Measurements from ENCODE around the gene CAV2.

Gene CAV2

DNA sequence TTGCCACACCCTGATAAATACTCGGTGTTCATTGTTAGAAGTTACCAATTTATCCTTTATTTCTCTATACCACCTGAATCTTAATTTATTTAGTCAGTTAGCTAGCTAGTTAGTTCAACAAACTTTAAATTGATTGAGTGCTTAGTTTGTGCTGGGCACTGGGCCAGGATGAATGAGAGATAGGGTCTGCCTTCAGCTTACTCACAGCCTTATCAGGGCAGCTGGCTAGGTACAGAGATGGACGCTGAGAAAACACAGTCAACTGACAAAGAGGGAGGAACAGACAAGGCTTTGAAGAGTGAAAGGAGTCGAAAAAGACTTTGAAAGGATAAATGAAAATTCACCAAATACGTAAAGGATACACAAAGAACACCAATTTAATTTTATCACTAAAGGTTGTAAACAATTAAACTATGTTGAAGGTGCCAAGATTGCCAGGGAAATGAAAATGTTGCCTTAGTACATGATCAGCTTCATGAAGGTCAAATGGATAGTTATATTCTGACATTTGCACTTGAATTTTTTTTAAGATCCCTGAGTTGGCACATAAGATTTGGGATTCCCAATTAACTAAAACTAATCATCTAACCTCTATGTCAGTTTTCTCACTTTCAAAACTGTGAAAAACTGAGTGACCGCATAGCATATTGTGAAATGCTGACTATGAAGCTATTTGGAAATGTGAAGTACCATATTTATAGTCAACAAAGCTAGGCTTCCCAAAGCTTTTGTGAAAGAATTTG, 2.1 kb downstream of the CAV2 start:
- H3K27me3 ChIP-seq (ENCODE audit: insufficient read depth, poor library complexity, severe bottlenecking) = no peaks in the 10 kb centered on the region
- H3K36me3 ChIP-seq (ENCODE audit: low read depth) = peaks cover 64% of the 10 kb centered on the region
- ATAC-seq (ENCODE audit: low read depth) (peak; percentile 26; the same call in 2 of the 3 replicates), DNase-seq (ENCODE audit: low spot score) (no peak)
- peaks cover 45% of the 10 kb centered on the region for H3K4me1 ChIP-seq (ENCODE audit: insufficient read depth, poor library complexity, severe bottlenecking)
- TF ChIP-seq, protein P1, sequence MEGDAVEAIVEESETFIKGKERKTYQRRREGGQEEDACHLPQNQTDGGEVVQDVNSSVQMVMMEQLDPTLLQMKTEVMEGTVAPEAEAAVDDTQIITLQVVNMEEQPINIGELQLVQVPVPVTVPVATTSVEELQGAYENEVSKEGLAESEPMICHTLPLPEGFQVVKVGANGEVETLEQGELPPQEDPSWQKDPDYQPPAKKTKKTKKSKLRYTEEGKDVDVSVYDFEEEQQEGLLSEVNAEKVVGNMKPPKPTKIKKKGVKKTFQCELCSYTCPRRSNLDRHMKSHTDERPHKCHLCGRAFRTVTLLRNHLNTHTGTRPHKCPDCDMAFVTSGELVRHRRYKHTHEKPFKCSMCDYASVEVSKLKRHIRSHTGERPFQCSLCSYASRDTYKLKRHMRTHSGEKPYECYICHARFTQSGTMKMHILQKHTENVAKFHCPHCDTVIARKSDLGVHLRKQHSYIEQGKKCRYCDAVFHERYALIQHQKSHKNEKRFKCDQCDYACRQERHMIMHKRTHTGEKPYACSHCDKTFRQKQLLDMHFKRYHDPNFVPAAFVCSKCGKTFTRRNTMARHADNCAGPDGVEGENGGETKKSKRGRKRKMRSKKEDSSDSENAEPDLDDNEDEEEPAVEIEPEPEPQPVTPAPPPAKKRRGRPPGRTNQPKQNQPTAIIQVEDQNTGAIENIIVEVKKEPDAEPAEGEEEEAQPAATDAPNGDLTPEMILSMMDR (IDR thresholded peaks at IDR 0.05; ENCODE audit: poor library complexity, severe bottlenecking) = no peak
- H3K9me3 ChIP-seq (ENCODE audit: severe bottlenecking) = no peaks in the 10 kb centered on the region
- peak overlapping the region; percentile 96 for H3K27ac ChIP-seq (ENCODE audit: poor library complexity, severe bottlenecking)
- peak overlapping the region; percentile 91 for H3K4me3 ChIP-seq (ENCODE audit: severe bottlenecking)

DNA sequence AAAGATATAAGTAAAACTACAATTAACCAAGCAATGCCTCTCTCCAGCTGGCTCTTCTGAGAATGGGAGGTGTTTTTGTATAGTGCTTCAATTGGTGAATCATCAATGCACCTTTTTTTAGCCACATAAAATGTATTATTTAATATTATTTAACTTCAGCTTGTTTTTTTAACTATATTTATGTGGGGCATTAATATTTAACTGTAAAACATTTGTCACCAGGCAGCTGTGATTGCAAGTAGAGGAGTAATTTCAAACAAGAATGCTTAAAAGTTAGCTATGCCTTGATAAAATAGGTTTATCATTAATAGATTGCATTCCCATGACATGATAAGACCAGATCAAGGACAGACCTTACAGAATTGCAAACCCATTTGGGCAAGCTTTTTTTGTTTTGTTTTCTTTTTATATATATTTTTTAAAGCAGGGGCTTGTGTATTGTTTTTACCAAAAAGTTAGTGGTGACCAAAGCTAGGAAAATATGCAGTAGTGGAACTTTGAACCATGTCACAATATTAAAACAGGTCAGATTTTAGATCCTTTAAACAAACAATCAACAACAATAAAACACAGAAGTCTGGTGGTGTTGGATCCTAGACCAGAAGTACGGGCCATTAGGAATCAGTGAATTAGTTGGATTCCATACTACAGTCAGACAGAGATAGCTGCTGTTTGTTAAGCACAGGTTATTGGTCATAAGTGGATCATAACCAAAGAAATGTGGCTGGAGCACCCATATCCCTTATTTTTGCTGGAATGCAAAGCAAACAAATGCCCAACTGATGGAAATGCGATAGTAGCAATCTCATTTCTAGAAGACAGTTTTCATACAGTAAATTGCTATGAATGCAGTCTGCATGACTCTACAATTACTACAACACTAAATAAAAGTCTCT, 2.9 kb downstream of the CAV2 start:
- Histone ChIP-seq H3K4me1 (ENCODE audit: insufficient read depth, poor library complexity, severe bottlenecking) (peaks cover 44% of the 10 kb centered on the region), H3K36me3 (ENCODE audit: low read depth) (peaks cover 72% of the 10 kb centered on the region)
- TF ChIP-seq, protein P1 (IDR thresholded peaks at IDR 0.05; ENCODE audit: poor library complexity, severe bottlenecking) = no peak

DNA sequence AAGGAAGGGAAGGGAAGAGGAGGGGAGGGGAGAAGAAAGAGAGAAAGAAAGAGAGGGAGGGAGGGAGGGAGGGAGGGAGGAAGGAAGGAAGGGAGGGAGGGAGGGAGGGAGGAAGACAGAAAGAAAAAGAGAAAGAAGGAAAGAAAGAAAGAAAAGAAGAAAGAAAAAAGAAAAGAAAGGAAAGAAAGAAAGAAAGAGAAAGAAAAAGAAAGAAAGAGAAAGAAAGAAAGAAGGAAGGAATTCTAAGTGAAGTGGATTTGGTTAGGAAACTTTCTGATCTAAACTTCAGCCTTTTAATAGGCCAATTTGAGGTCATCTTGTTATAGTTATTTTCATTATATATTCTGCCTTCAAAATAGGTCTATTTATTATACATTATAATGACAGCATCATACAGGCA, 4.3 kb downstream of the CAV2 start:
- DNase-seq (ENCODE audit: low spot score) (no peak), ATAC-seq (ENCODE audit: low read depth) (no peak)
- Histone ChIP-seq H3K27me3 (ENCODE audit: insufficient read depth, poor library complexity, severe bottlenecking) (no peaks in the 10 kb centered on the region), H3K27ac (ENCODE audit: poor library complexity, severe bottlenecking) (peak overlapping the region; percentile 96), H3K36me3 (ENCODE audit: low read depth) (peaks cover 86% of the 10 kb centered on the region), H3K4me1 (ENCODE audit: insufficient read depth, poor library complexity, severe bottlenecking) (peaks cover 37% of the 10 kb centered on the region), H3K4me3 (ENCODE audit: severe bottlenecking) (no peak overlapping the region), H3K9me3 (ENCODE audit: severe bottlenecking) (no peaks in the 10 kb centered on the region)
- TF ChIP-seq, protein P1 (IDR thresholded peaks at IDR 0.05; ENCODE audit: poor library complexity, severe bottlenecking) = no peak

More for the DNA sequence above, 2.9 kb downstream of the CAV2 start:
- H3K9me3 ChIP-seq (ENCODE audit: severe bottlenecking) = no peaks in the 10 kb centered on the region
- no peaks in the 10 kb centered on the region for H3K27me3 ChIP-seq (ENCODE audit: insufficient read depth, poor library complexity, severe bottlenecking)
- peak overlapping the region; percentile 96 for H3K27ac ChIP-seq (ENCODE audit: poor library complexity, severe bottlenecking)
- ATAC-seq (ENCODE audit: low read depth) (no peak), DNase-seq (ENCODE audit: low spot score) (no peak)
- H3K4me3 ChIP-seq (ENCODE audit: severe bottlenecking) = peak overlapping the region; percentile 91

DNA sequence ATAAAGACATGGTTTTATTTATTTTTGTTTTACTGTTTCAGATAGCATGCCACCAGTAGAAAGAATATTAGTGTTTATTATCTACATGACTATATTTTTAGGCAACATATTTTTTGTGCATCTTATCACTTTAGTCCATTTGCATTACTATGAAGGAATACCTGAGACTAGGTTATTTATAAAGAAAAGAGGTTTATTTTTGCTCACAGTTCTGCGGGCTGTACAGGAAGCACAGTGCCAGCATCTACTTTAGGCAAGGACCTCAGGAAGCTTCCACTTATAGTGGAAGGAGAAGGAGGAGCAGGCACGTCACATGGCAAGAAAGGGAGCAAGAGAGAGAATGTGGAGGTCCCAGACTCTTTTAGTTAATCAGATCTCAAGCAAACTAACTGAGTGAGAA, 5.7 kb downstream of the CAV2 start:
- no peak overlapping the region for H3K4me3 ChIP-seq (ENCODE audit: severe bottlenecking)
- peaks cover 86% of the 10 kb centered on the region for H3K36me3 ChIP-seq (ENCODE audit: low read depth)
- no peaks in the 10 kb centered on the region for H3K9me3 ChIP-seq (ENCODE audit: severe bottlenecking)
- H3K27me3 ChIP-seq (ENCODE audit: insufficient read depth, poor library complexity, severe bottlenecking) = no peaks in the 10 kb centered on the region
- H3K27ac ChIP-seq (ENCODE audit: poor library complexity, severe bottlenecking) = peak overlapping the region; percentile 96
- DNase-seq (ENCODE audit: low spot score) = no peak
- H3K4me1 ChIP-seq (ENCODE audit: insufficient read depth, poor library complexity, severe bottlenecking) = peaks cover 38% of the 10 kb centered on the region
- TF ChIP-seq, protein P1 (IDR thresholded peaks at IDR 0.05; ENCODE audit: poor library complexity, severe bottlenecking) = no peak
- ATAC-seq (ENCODE audit: low read depth) = no peak

Measured in RWPE2 (cell line).